HEK293T (cell line): ENCODE results near the gene ARHGEF10L.

Source experiments
- CTCF ChIA-PET: fragments of 350-600 bp; formaldehyde crosslinking; extraction: SDS; loops from one replicate; lab custom pipeline; 2021; ENCODE audit warnings: antibody characterized with exemption, inconsistent platforms; lab: Yijun Ruan, JAX
- POLR2A ChIA-PET: fragments of 350-600 bp; formaldehyde crosslinking; extraction: SDS; loops from one replicate; lab custom pipeline; 2020; ENCODE audit warnings: antibody characterized with exemption, inconsistent platforms; lab: Yijun Ruan, JAX
- DNase-seq: peaks from one replicate; pipeline ENCODE4 v3.0.0; 2012; ENCODE audit warnings: mixed read lengths; ENCODE audit errors: extremely low spot score
- ARNT ChIP-seq: fragments of 450-650 bp; IDR thresholded peaks from 2 replicates; pipeline ENCODE4 v1.6.1; 2017; ENCODE audit warnings: mild to moderate bottlenecking
- BHLHE40 ChIP-seq: fragments of 450-650 bp; IDR thresholded peaks from 2 replicates; pipeline ENCODE4 v1.6.1; 2016; ENCODE audit warnings: mild to moderate bottlenecking, moderate library complexity, borderline replicate concordance
- CTBP1 ChIP-seq: fragments of 450-650 bp; IDR thresholded peaks from 2 replicates; pipeline ENCODE4 v1.6.1; 2016; ENCODE audit warnings: borderline replicate concordance
- ELF4 ChIP-seq: fragments of 450-650 bp; IDR thresholded peaks from 2 replicates; pipeline ENCODE4 v1.6.1; 2017; ENCODE audit warnings: antibody characterized with exemption
- FOXA1 ChIP-seq: fragments of 450-650 bp; IDR thresholded peaks from 2 replicates; pipeline ENCODE4 v1.6.1; 2016; ENCODE audit warnings: mild to moderate bottlenecking
- FOXK2 ChIP-seq: fragments of 450-650 bp; IDR thresholded peaks from 2 replicates; pipeline ENCODE4 v1.6.1; 2016; ENCODE audit warnings: mild to moderate bottlenecking
- FOXM1 ChIP-seq: fragments of 450-650 bp; IDR thresholded peaks from 2 replicates; pipeline ENCODE4 v1.6.1; 2017; ENCODE audit warnings: mild to moderate bottlenecking, borderline replicate concordance
- HDGF ChIP-seq: fragments of 450-650 bp; IDR thresholded peaks from 2 replicates; pipeline ENCODE4 v1.6.1; 2017; ENCODE audit warnings: antibody characterized with exemption, borderline replicate concordance
- L3MBTL2 ChIP-seq: fragments of 450-650 bp; conservative IDR thresholded peaks from 2 replicates; pipeline ENCODE4 v1.6.1; 2016; ENCODE audit warnings: mild to moderate bottlenecking
- LEF1 ChIP-seq: fragments of 450-650 bp; IDR thresholded peaks from 2 replicates; pipeline ENCODE4 v1.6.1; 2017; ENCODE audit warnings: mild to moderate bottlenecking, borderline replicate concordance
- NFRKB ChIP-seq: fragments of 450-650 bp; IDR thresholded peaks from 2 replicates; pipeline ENCODE4 v1.6.1; 2016; ENCODE audit warnings: mild to moderate bottlenecking, moderate library complexity
- SP1 ChIP-seq: fragments of 450-650 bp; IDR thresholded peaks from 2 replicates; pipeline ENCODE4 v1.6.1; 2017
- SUZ12 ChIP-seq: fragments of 450-650 bp; IDR thresholded peaks from 2 replicates; pipeline ENCODE4 v1.6.1; 2016; ENCODE audit warnings: mild to moderate bottlenecking
- TARDBP ChIP-seq: fragments of 450-650 bp; IDR thresholded peaks from 2 replicates; pipeline ENCODE4 v1.6.1; 2016
- ZNF384 ChIP-seq: fragments of 450-650 bp; IDR thresholded peaks from 2 replicates; pipeline ENCODE4 v1.6.1; 2016
- TF ChIP-seq, protein P1 (sequence below): fragments of 450-650 bp; IDR thresholded peaks from 2 replicates; pipeline ENCODE4 v1.6.1; 2016

The ARHGEF10L gene

GRCh38 chr1:17640393-17640792, 100.9 kb downstream of the ARHGEF10L start:
- DNase-seq = no peak
- TF ChIP-seq TARDBP (no peak), ARNT (no peak), BHLHE40 (no peak), L3MBTL2 (no peak), ZNF384 (no peak), LEF1 (no peak), FOXM1 (no peak), FOXK2 (no peak), FOXA1 (no peak), ELF4 (no peak), CTBP1 (no peak)
- TF ChIP-seq, protein P1, sequence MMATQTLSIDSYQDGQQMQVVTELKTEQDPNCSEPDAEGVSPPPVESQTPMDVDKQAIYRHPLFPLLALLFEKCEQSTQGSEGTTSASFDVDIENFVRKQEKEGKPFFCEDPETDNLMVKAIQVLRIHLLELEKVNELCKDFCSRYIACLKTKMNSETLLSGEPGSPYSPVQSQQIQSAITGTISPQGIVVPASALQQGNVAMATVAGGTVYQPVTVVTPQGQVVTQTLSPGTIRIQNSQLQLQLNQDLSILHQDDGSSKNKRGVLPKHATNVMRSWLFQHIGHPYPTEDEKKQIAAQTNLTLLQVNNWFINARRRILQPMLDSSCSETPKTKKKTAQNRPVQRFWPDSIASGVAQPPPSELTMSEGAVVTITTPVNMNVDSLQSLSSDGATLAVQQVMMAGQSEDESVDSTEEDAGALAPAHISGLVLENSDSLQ = no peak
- ChIA-PET POLR2A (no interaction called here), CTCF (no interaction called here)

DNA sequence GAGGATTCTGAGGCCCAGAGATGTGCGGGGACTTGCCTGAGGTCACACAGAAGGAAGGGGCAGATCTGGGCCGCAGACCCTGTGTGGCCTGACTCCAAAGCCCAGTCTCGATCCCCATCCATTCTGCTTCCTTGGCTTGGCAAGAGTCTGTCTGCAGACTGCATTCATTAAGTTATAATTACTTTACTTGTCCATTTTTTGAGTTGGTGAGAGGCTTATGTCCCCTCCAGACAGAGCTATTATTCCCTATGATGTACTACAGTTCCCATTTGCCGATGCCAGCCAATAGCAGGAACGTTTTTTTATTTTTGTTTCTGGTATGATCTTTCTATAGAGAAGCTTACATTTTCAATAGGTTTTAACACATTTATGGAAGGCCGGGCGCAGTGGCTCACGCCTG, 101.5 kb downstream of the ARHGEF10L start:
- ChIA-PET CTCF (no interaction called here), POLR2A (no interaction called here)
- no peak for TF ChIP-seq NFRKB
- TF ChIP-seq LEF1 = no peak
- no peak for TF ChIP-seq FOXM1
- no peak for TF ChIP-seq TARDBP
- TF ChIP-seq FOXK2 = no peak
- TF ChIP-seq ARNT = no peak
- TF ChIP-seq BHLHE40 = no peak
- TF ChIP-seq ELF4 = no peak
- TF ChIP-seq SP1 = no peak
- no peak for TF ChIP-seq FOXA1
- no peak for TF ChIP-seq L3MBTL2
- no peak for TF ChIP-seq CTBP1
- TF ChIP-seq HDGF = no peak
- TF ChIP-seq ZNF384 = no peak
- TF ChIP-seq, protein P1 = no peak
- no peak for TF ChIP-seq SUZ12
- DNase-seq = no peak

GRCh38 chr1:17642169-17642568, 102.7 kb downstream of the ARHGEF10L start:
- CTCF ChIA-PET = no interaction called here
- no peak for TF ChIP-seq ARNT
- TF ChIP-seq ELF4 = no peak
- no peak for TF ChIP-seq L3MBTL2
- TF ChIP-seq, protein P1 = no peak
- no peak for TF ChIP-seq FOXM1
- TF ChIP-seq FOXK2 = no peak
- no peak for TF ChIP-seq SUZ12
- no peak for TF ChIP-seq TARDBP
- TF ChIP-seq NFRKB = no peak
- TF ChIP-seq LEF1 = no peak
- TF ChIP-seq FOXA1 = no peak
- TF ChIP-seq ZNF384 = no peak
- TF ChIP-seq CTBP1 = no peak
- no peak for TF ChIP-seq HDGF
- TF ChIP-seq SP1 = no peak
- no peak for TF ChIP-seq BHLHE40
- no peak for DNase-seq
- POLR2A ChIA-PET = no interaction called here

- CTCF ChIA-PET = no interaction called here
- no peak for TF ChIP-seq BHLHE40
- TF ChIP-seq ARNT = no peak
- no peak for TF ChIP-seq L3MBTL2
- no peak for TF ChIP-seq ZNF384
- no peak for TF ChIP-seq ELF4
- TF ChIP-seq FOXM1 = no peak
- no peak for TF ChIP-seq FOXA1
- TF ChIP-seq FOXK2 = no peak
- no peak for TF ChIP-seq SUZ12
- no peak for TF ChIP-seq TARDBP
- POLR2A ChIA-PET = no interaction called here
- no peak for DNase-seq
Measured at GRCh38 chr1:17642943-17643342, 103.4 kb downstream of the ARHGEF10L start.

DNA sequence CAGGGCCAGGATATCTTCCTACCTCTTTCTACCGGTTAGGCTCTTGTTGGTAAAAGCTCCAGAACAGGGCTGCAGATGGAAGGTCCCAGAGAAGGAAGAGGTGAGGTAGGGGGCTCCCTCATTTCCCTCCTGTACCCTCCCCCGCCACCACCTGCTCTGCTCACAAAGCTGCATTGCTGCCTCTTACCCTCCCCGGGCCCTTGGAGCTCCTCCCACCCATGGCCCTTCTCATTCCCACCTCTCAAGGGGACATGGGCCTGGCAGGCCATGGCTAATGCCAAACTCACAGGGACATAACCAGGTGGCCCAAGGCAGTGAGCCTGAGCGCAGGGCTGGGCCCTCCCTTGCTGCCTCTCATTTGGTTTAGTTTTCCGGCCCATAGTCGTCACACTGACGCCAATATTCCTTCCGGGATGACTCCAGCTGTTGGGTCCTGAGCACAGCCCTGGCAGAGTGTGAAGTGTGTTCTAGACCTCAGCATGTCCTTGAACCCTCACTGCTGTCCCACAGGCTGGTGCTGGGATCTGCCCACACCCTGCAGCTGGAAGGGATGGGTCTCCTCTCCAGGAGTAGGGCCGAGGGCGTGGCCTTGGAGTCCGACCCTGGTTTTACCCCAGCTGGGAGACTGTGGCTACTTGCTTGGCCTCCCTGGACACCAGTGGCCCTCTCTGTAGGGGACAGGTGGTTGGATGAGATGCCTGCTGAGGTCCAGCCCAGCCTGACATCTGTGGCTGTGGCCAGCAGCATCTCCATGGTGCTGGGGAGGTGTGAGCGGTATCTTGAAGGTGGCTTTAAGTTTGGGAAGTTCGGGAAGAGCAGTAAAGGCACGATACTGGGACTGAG, 104.6 kb downstream of the ARHGEF10L start:
- TF ChIP-seq ZNF384 (no peak), CTBP1 (no peak), FOXK2 (no peak), ELF4 (no peak), FOXM1 (no peak)
- ChIA-PET POLR2A (interaction anchor here (0.7 kb wide), 1 partner anchor 24 kb away, joined by 3 read pairs; no protein-coding TSS in a partner anchor), CTCF (interaction anchor here (1.4 kb wide), 1 partner anchor 17 kb away, joined by 4 read pairs; no protein-coding TSS in a partner anchor)
- DNase-seq = no peak
